HepG2 (cell line): Measurements from ENCODE around the gene BMERB1. TPM values are rescaled to one million over a fixed set of nuclear protein-coding genes. Genes with fewer than 3 reads are reported as not detected.

Source experiments
- ARNT ChIP-seq: fragments of 450-650 bp; IDR thresholded peaks from 2 replicates; pipeline ENCODE4 v1.6.1; 2017
- ATRX ChIP-seq: sonication (generic); formaldehyde crosslinking; IDR thresholded peaks from 2 replicates; pipeline ENCODE4 v1.4.0; 2020; ENCODE audit warnings: missing genetic modification reagents, borderline replicate concordance
- CC2D1A ChIP-seq: sonication (generic); formaldehyde crosslinking; IDR thresholded peaks from 2 replicates; pipeline ENCODE4 v1.8.1; 2023; ENCODE audit warnings: mild to moderate bottlenecking, missing genetic modification reagents
- CHD2 ChIP-seq: IDR thresholded peaks from 2 replicates; pipeline ENCODE4 v1.6.1; 2011; ENCODE audit warnings: low read depth, low read length, improper control_type of control experiment
- FOXA3 ChIP-seq: IDR thresholded peaks from 2 replicates; pipeline ENCODE4 v1.6.1; 2016; ENCODE audit warnings: missing genetic modification reagents, missing compliant biosample characterization
- MAF1 ChIP-seq: sonication (generic); formaldehyde crosslinking; IDR thresholded peaks from 2 replicates; pipeline ENCODE4 v1.5.0; 2020; ENCODE audit warnings: missing genetic modification reagents, borderline replicate concordance
- ONECUT2 ChIP-seq: sonication (generic); formaldehyde crosslinking; IDR thresholded peaks from 2 replicates; pipeline ENCODE4 v1.4.0; 2020; ENCODE audit warnings: missing genetic modification reagents
- POGZ ChIP-seq: sonication (generic); formaldehyde crosslinking; IDR thresholded peaks from 2 replicates; pipeline ENCODE4 v1.4.0; 2020; ENCODE audit warnings: mild to moderate bottlenecking, missing genetic modification reagents
- RARG ChIP-seq: sonication (generic); formaldehyde crosslinking; IDR thresholded peaks from 2 replicates; pipeline ENCODE4 v1.4.0; 2020; ENCODE audit warnings: low read depth, mild to moderate bottlenecking, missing genetic modification reagents
- SATB2 ChIP-seq: sonication (generic); formaldehyde crosslinking; IDR thresholded peaks from 2 replicates; pipeline ENCODE4 v1.5.0; 2020; ENCODE audit warnings: missing genetic modification reagents
- SP1 ChIP-seq, 2 experiments: fragments of 450-650 bp in 1 of 2; sonication (generic) in 1 of 2; formaldehyde crosslinking in 1 of 2; IDR thresholded peaks; 2 replicates each; pipeline versions ENCODE4 v1.4.0 to v1.6.1; 2016 to 2020; ENCODE audit warnings: missing genetic modification reagents in 1 of 2
- TCF7 ChIP-seq: sonication (generic); IDR thresholded peaks from 2 replicates; pipeline ENCODE4 v1.6.1; 2016; ENCODE audit warnings: antibody characterized with exemption, low read depth
- ZNF296 ChIP-seq: sonication (generic); formaldehyde crosslinking; conservative IDR thresholded peaks from 2 replicates; pipeline ENCODE4 v1.5.0; 2020; ENCODE audit warnings: mild to moderate bottlenecking, missing genetic modification reagents
- ZNF335 ChIP-seq: sonication (generic); formaldehyde crosslinking; IDR thresholded peaks from 2 replicates; pipeline ENCODE4 v1.4.0; 2020; ENCODE audit warnings: missing genetic modification reagents
- ZNF513 ChIP-seq: sonication (generic); formaldehyde crosslinking; conservative IDR thresholded peaks from 2 replicates; pipeline ENCODE4 v1.5.0; 2020; ENCODE audit warnings: missing genetic modification reagents
- ZNF550 ChIP-seq: sonication (generic); formaldehyde crosslinking; IDR thresholded peaks from 2 replicates; pipeline ENCODE4 v1.4.0; 2020; ENCODE audit warnings: mild to moderate bottlenecking, missing genetic modification reagents, borderline replicate concordance
- ZNF678 ChIP-seq: sonication (generic); formaldehyde crosslinking; IDR thresholded peaks from 2 replicates; pipeline ENCODE4 v1.4.0; 2020; ENCODE audit warnings: mild to moderate bottlenecking, missing genetic modification reagents
- polyA plus RNA-seq, 8 experiments: library from polyadenylated mRNA; depleted of rRNA in 3 of 8; stranded (reverse) in 7 of 8; unstranded in 1 of 8; fragments of >200 nt; fragmentation: Illumina TruSeq in 4 of 8; extraction: Trizol in 4 of 8; gene quantifications; 2 replicates each; pipeline versions ENCODE4 v1.2.1 to v1.2.3, GENCODE V29; 2011 to 2016; ENCODE audit warnings: low read depth in 4 of 8, missing spikeins in 1 of 8, mixed read lengths in 1 of 8; ENCODE audit not compliant: insufficient read depth in 1 of 8
- total RNA-seq, 5 experiments: library from RNA; depleted of rRNA; stranded (reverse); fragments of >200 nt; fragmentation: Illumina TruSeq; extraction: Trizol; gene quantifications; 2 replicates each; pipeline ENCODE4 v1.2.3, GENCODE V29; 2016; ENCODE audit warnings: low read depth in 1 of 5
- TF ChIP-seq, protein P1 (sequence below): sonication (generic); formaldehyde crosslinking; IDR thresholded peaks from 2 replicates; pipeline ENCODE4 v1.5.1; 2020; ENCODE audit warnings: missing genetic modification reagents, mild to moderate bottlenecking, borderline replicate concordance
- TF ChIP-seq, protein P2 (sequence below): sonication (generic); formaldehyde crosslinking; IDR thresholded peaks from 2 replicates; pipeline ENCODE4 v1.4.0; 2020; ENCODE audit warnings: missing genetic modification reagents, borderline replicate concordance
- TF ChIP-seq, protein P3 (sequence below): sonication (generic); formaldehyde crosslinking; IDR thresholded peaks from 2 replicates; pipeline ENCODE4 v1.5.0; 2020; ENCODE audit warnings: mild to moderate bottlenecking, missing genetic modification reagents

Gene BMERB1
- total and polyA plus RNA-seq, 2 of the 13 experiments (the other 11 are each of a cell fraction or from before 2014, with no cell fraction given) = 1.4 TPM

GRCh38 chr16:15572329-15573001, 138.1 kb downstream of the BMERB1 start (continued):
- TF ChIP-seq, protein P1, sequence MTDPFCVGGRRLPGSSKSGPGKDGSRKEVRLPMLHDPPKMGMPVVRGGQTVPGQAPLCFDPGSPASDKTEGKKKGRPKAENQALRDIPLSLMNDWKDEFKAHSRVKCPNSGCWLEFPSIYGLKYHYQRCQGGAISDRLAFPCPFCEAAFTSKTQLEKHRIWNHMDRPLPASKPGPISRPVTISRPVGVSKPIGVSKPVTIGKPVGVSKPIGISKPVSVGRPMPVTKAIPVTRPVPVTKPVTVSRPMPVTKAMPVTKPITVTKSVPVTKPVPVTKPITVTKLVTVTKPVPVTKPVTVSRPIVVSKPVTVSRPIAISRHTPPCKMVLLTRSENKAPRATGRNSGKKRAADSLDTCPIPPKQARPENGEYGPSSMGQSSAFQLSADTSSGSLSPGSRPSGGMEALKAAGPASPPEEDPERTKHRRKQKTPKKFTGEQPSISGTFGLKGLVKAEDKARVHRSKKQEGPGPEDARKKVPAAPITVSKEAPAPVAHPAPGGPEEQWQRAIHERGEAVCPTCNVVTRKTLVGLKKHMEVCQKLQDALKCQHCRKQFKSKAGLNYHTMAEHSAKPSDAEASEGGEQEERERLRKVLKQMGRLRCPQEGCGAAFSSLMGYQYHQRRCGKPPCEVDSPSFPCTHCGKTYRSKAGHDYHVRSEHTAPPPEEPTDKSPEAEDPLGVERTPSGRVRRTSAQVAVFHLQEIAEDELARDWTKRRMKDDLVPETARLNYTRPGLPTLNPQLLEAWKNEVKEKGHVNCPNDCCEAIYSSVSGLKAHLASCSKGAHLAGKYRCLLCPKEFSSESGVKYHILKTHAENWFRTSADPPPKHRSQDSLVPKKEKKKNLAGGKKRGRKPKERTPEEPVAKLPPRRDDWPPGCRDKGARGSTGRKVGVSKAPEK (CRISPR knock-in tag) = no peak
- TF ChIP-seq MAF1 (CRISPR knock-in tag) (no peak), CHD2 (no peak), ZNF513 (CRISPR knock-in tag) (no peak), ZNF335 (0 out of 2 replicates have a peak, but pooled peaks have one; percentile 29), ARNT (no peak), ATRX (no peak), ZNF550 (no peak), RARG (CRISPR knock-in tag) (no peak), ZNF678 (CRISPR knock-in tag) (no peak), CC2D1A (CRISPR knock-in tag) (peak; percentile 18; the same call in 1 of the 2 replicates), POGZ (CRISPR knock-in tag) (no peak), ZNF296 (CRISPR knock-in tag) (no peak), ONECUT2 (CRISPR knock-in tag) (peak; percentile 51), FOXA3 (CRISPR knock-in tag) (peak; percentile 65), TCF7 (0 out of 2 replicates have a peak, but pooled peaks have one; percentile 45), SP1 (IDR thresholded peaks at IDR 0.05) (no peak), SP1 (CRISPR knock-in tag; IDR thresholded peaks at IDR 0.05) (no peak), SATB2 (CRISPR knock-in tag) (no peak)
- TF ChIP-seq, protein P2, sequence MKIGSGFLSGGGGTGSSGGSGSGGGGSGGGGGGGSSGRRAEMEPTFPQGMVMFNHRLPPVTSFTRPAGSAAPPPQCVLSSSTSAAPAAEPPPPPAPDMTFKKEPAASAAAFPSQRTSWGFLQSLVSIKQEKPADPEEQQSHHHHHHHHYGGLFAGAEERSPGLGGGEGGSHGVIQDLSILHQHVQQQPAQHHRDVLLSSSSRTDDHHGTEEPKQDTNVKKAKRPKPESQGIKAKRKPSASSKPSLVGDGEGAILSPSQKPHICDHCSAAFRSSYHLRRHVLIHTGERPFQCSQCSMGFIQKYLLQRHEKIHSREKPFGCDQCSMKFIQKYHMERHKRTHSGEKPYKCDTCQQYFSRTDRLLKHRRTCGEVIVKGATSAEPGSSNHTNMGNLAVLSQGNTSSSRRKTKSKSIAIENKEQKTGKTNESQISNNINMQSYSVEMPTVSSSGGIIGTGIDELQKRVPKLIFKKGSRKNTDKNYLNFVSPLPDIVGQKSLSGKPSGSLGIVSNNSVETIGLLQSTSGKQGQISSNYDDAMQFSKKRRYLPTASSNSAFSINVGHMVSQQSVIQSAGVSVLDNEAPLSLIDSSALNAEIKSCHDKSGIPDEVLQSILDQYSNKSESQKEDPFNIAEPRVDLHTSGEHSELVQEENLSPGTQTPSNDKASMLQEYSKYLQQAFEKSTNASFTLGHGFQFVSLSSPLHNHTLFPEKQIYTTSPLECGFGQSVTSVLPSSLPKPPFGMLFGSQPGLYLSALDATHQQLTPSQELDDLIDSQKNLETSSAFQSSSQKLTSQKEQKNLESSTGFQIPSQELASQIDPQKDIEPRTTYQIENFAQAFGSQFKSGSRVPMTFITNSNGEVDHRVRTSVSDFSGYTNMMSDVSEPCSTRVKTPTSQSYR (CRISPR knock-in tag) = no peak
- TF ChIP-seq, protein P3, sequence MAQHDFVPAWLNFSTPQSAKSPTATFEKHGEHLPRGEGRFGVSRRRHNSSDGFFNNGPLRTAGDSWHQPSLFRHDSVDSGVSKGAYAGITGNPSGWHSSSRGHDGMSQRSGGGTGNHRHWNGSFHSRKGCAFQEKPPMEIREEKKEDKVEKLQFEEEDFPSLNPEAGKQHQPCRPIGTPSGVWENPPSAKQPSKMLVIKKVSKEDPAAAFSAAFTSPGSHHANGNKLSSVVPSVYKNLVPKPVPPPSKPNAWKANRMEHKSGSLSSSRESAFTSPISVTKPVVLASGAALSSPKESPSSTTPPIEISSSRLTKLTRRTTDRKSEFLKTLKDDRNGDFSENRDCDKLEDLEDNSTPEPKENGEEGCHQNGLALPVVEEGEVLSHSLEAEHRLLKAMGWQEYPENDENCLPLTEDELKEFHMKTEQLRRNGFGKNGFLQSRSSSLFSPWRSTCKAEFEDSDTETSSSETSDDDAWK (CRISPR knock-in tag) = no peak
